Liver (tissue), 9 donors: ENCODE data around the gene H1-8. TPM values are rescaled to one million over a fixed set of nuclear protein-coding genes. Genes with fewer than 3 reads are reported as not detected.

Source experiments
- DNase-seq: peaks from one replicate; pipeline ENCODE4 v3.0.0-alpha.2; 2017; ENCODE audit warnings: low spot score
- H3K27ac ChIP-seq, 2 donors: one replicate each; pipeline ENCODE4 v1.7.0; 2013; ENCODE audit warnings: inconsistent platforms in 2 of 2, low read length in 2 of 2, control low read depth in 1 of 2, low read depth in 1 of 2, mild to moderate bottlenecking in 1 of 2
- H3K27me3 ChIP-seq, 4 donors: one replicate each; pipeline versions ENCODE4 v1.6.1 to v1.7.0; 2013; ENCODE audit warnings: low read length in 3 of 4, inconsistent platforms in 1 of 4, mild to moderate bottlenecking in 1 of 4, moderate library complexity in 1 of 4; ENCODE audit not compliant: control insufficient read depth in 4 of 4, insufficient read depth in 4 of 4
- H3K36me3 ChIP-seq, 4 donors: one replicate each; pipeline versions ENCODE4 v1.6.1 to v1.7.0; 2013; ENCODE audit warnings: low read length in 3 of 4, mild to moderate bottlenecking in 3 of 4, low read depth in 1 of 4, moderate library complexity in 1 of 4; ENCODE audit not compliant: control insufficient read depth in 4 of 4, insufficient read depth in 3 of 4
- H3K4me1 ChIP-seq, 4 donors: one replicate each; pipeline versions ENCODE4 v1.6.1 to v1.7.0; 2013; ENCODE audit warnings: low read length in 3 of 4, mild to moderate bottlenecking in 3 of 4, moderate library complexity in 1 of 4; ENCODE audit not compliant: control insufficient read depth in 4 of 4, insufficient read depth in 4 of 4
- H3K4me3 ChIP-seq, 3 donors: one replicate each; pipeline versions ENCODE4 v1.6.1 to v1.7.0; 2013; ENCODE audit warnings: low read length in 3 of 3, control low read depth in 1 of 3, low read depth in 1 of 3, mild to moderate bottlenecking in 1 of 3
- H3K9ac ChIP-seq, 2 donors: one replicate each; pipeline ENCODE4 v1.7.0; 2013; ENCODE audit warnings: low read length in 2 of 2, mild to moderate bottlenecking in 2 of 2, moderate library complexity in 2 of 2, control low read depth in 1 of 2, low read depth in 1 of 2
- H3K9me3 ChIP-seq, 4 donors: one replicate each; pipeline versions ENCODE4 v1.6.1 to v1.7.0; 2013; ENCODE audit warnings: low read length in 3 of 4; ENCODE audit not compliant: control insufficient read depth in 4 of 4
- ATF3 ChIP-seq: IDR thresholded peaks from 2 replicates; pipeline ENCODE4 v1.6.1; 2016; ENCODE audit warnings: antibody characterized with exemption
- EGR1 ChIP-seq, 2 donors: IDR thresholded peaks; 2 replicates each; pipeline ENCODE4 v1.6.1; 2016 to 2018; ENCODE audit warnings: antibody characterized with exemption in 2 of 2, low read depth in 2 of 2
- FOXA1 ChIP-seq: IDR thresholded peaks from 2 replicates; pipeline ENCODE4 v1.6.1; 2016; ENCODE audit warnings: antibody characterized with exemption
- FOXA2 ChIP-seq: IDR thresholded peaks from 2 replicates; pipeline ENCODE4 v1.6.1; 2016; ENCODE audit warnings: antibody characterized with exemption
- GABPA ChIP-seq, 2 donors: IDR thresholded peaks in 1 of 2; conservative IDR thresholded peaks in 1 of 2; 2 replicates each; pipeline ENCODE4 v1.6.1; 2016; ENCODE audit warnings: antibody characterized with exemption in 2 of 2, mild to moderate bottlenecking in 1 of 2, moderate library complexity in 1 of 2
- HNF4A ChIP-seq, 2 donors: conservative IDR thresholded peaks; 2 replicates each; pipeline ENCODE4 v1.6.1; 2016; ENCODE audit warnings: antibody characterized with exemption in 2 of 2, mild to moderate bottlenecking in 2 of 2
- HNF4G ChIP-seq: IDR thresholded peaks from 2 replicates; pipeline ENCODE4 v1.6.1; 2016; ENCODE audit warnings: antibody characterized with exemption
- JUND ChIP-seq, 2 donors: IDR thresholded peaks; 2 replicates each; pipeline ENCODE4 v1.6.1; 2016; ENCODE audit warnings: antibody characterized with exemption in 2 of 2
- NR2F2 ChIP-seq: IDR thresholded peaks from 2 replicates; pipeline ENCODE4 v1.6.1; 2016; ENCODE audit warnings: antibody characterized with exemption
- RAD21 ChIP-seq, 2 donors: IDR thresholded peaks; 2 replicates each; pipeline ENCODE4 v1.6.1; 2016; ENCODE audit warnings: antibody characterized with exemption in 2 of 2, mild to moderate bottlenecking in 2 of 2
- RXRA ChIP-seq, 2 donors: IDR thresholded peaks; 2 replicates each; pipeline ENCODE4 v1.6.1; 2017 to 2018; ENCODE audit warnings: antibody characterized with exemption in 2 of 2, mild to moderate bottlenecking in 1 of 2
- SP1 ChIP-seq: IDR thresholded peaks from 2 replicates; pipeline ENCODE4 v1.6.1; 2018; ENCODE audit warnings: antibody characterized with exemption, mild to moderate bottlenecking
- TAF1 ChIP-seq: conservative IDR thresholded peaks from 2 replicates; pipeline ENCODE4 v1.6.1; 2016; ENCODE audit warnings: antibody characterized with exemption, mild to moderate bottlenecking
- YY1 ChIP-seq: IDR thresholded peaks from 2 replicates; pipeline ENCODE4 v1.6.1; 2016; ENCODE audit warnings: antibody characterized with exemption, mild to moderate bottlenecking
- WGBS: extraction: QIAGEN DNeasy Blood & Tissue Kit; methylation state at CpG from one replicate; pipeline ENCODE4 v1.1.7; 2013; 5-methylcytosine and 5-hydroxymethylcytosine counted together
- polyA plus RNA-seq, 2 donors: library from polyadenylated mRNA; stranded (reverse) in 1 of 2; unstranded in 1 of 2; fragments of 200-250 nt in 1 of 2; fragments of >200 nt in 1 of 2; fragmentation: Nextera tagmentation in 1 of 2; extraction: Ambion mirVana in 1 of 2; gene quantifications; one replicate each; pipeline versions ENCODE4 v1.2.1 to v1.2.3, GENCODE V29; 2013 to 2015
- total RNA-seq, 2 donors: library from RNA; depleted of rRNA; stranded (reverse); fragments of >200 nt; gene quantifications; one replicate each; pipeline ENCODE4 v1.2.3, GENCODE V29; 2014
- TF ChIP-seq, protein P1 (sequence below): fragments of 150-350 bp; IDR thresholded peaks from 2 replicates; pipeline ENCODE4 v1.5.1; 2017; ENCODE audit warnings: improper control_type of control experiment, low read depth, low read length; ENCODE audit not compliant: missing input control
- TF ChIP-seq, protein P2 (sequence below): IDR thresholded peaks from 2 replicates; pipeline ENCODE4 v1.6.1; 2016; ENCODE audit warnings: antibody characterized with exemption
- TF ChIP-seq, protein P3 (sequence below): IDR thresholded peaks from 2 replicates; pipeline ENCODE4 v1.6.1; 2016; ENCODE audit warnings: antibody characterized with exemption
- TF ChIP-seq, protein P4 (sequence below): IDR thresholded peaks from 2 replicates; pipeline ENCODE4 v1.6.1; 2016; ENCODE audit warnings: antibody characterized with exemption, mild to moderate bottlenecking
- donor health status: healthy.
- donor health status: healthy.
- donor health status: healthy.
- donor health status: healthy.
- donor health status: healthy.

The H1-8 gene
- total and polyA plus RNA-seq, 4 donors, result not detected

DNA sequence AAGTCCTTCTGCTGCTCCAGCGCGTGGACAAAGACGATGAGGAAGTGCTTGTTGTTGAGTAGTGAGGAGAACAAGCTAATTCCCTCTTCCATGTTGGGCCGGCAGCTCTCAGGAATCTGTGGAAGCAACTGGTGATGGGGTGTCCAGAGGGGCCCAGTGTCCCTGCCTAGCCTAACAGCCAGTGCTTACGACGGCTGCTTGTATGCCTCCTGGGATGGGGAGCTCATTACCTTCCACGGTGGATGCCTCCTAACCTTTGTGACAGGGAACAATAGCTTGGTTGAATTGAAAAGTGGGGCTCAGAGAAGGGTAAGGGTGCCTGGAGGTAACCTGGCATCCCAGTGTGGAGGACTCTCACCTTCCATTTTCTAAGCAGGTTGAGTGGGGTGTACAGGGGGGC, 22.9 kb downstream of the H1-8 start:
- WGBS, result 96% methylated on average over 7 of the region's 7 CpGs
- peaks cover 0 to 3% (median 0%) of the 10 kb centered on the region in 4 donors for H3K36me3 ChIP-seq
- H3K27me3 ChIP-seq, result no peaks in the 10 kb centered on the region
- no peak overlapping the region for H3K4me3 ChIP-seq
- TF ChIP-seq JUND (IDR thresholded peaks at IDR 0.05), result no peak
- TF ChIP-seq GABPA (IDR thresholded peaks at IDR 0.05 in 1 of 2, conservative IDR thresholded peaks at IDR 0.05 in 1 of 2), result no peak
- no peak for TF ChIP-seq NR2F2
- no peak for TF ChIP-seq RXRA (IDR thresholded peaks at IDR 0.05)
- no peak for TF ChIP-seq RAD21 (IDR thresholded peaks at IDR 0.05)
- TF ChIP-seq, protein P1, sequence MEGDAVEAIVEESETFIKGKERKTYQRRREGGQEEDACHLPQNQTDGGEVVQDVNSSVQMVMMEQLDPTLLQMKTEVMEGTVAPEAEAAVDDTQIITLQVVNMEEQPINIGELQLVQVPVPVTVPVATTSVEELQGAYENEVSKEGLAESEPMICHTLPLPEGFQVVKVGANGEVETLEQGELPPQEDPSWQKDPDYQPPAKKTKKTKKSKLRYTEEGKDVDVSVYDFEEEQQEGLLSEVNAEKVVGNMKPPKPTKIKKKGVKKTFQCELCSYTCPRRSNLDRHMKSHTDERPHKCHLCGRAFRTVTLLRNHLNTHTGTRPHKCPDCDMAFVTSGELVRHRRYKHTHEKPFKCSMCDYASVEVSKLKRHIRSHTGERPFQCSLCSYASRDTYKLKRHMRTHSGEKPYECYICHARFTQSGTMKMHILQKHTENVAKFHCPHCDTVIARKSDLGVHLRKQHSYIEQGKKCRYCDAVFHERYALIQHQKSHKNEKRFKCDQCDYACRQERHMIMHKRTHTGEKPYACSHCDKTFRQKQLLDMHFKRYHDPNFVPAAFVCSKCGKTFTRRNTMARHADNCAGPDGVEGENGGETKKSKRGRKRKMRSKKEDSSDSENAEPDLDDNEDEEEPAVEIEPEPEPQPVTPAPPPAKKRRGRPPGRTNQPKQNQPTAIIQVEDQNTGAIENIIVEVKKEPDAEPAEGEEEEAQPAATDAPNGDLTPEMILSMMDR, result no peak
- TF ChIP-seq FOXA2, result no peak
- TF ChIP-seq YY1, result no peak
- no peak for TF ChIP-seq TAF1
- TF ChIP-seq, protein P2, sequence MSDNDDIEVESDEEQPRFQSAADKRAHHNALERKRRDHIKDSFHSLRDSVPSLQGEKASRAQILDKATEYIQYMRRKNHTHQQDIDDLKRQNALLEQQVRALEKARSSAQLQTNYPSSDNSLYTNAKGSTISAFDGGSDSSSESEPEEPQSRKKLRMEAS, result no peak
- no peak for TF ChIP-seq SP1
- no peak for TF ChIP-seq ATF3
- no peak for TF ChIP-seq FOXA1
- TF ChIP-seq, protein P3, sequence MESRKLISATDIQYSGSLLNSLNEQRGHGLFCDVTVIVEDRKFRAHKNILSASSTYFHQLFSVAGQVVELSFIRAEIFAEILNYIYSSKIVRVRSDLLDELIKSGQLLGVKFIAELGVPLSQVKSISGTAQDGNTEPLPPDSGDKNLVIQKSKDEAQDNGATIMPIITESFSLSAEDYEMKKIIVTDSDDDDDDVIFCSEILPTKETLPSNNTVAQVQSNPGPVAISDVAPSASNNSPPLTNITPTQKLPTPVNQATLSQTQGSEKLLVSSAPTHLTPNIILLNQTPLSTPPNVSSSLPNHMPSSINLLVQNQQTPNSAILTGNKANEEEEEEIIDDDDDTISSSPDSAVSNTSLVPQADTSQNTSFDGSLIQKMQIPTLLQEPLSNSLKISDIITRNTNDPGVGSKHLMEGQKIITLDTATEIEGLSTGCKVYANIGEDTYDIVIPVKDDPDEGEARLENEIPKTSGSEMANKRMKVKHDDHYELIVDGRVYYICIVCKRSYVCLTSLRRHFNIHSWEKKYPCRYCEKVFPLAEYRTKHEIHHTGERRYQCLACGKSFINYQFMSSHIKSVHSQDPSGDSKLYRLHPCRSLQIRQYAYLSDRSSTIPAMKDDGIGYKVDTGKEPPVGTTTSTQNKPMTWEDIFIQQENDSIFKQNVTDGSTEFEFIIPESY, result no peak
- no peak for TF ChIP-seq HNF4G
- TF ChIP-seq, protein P4, sequence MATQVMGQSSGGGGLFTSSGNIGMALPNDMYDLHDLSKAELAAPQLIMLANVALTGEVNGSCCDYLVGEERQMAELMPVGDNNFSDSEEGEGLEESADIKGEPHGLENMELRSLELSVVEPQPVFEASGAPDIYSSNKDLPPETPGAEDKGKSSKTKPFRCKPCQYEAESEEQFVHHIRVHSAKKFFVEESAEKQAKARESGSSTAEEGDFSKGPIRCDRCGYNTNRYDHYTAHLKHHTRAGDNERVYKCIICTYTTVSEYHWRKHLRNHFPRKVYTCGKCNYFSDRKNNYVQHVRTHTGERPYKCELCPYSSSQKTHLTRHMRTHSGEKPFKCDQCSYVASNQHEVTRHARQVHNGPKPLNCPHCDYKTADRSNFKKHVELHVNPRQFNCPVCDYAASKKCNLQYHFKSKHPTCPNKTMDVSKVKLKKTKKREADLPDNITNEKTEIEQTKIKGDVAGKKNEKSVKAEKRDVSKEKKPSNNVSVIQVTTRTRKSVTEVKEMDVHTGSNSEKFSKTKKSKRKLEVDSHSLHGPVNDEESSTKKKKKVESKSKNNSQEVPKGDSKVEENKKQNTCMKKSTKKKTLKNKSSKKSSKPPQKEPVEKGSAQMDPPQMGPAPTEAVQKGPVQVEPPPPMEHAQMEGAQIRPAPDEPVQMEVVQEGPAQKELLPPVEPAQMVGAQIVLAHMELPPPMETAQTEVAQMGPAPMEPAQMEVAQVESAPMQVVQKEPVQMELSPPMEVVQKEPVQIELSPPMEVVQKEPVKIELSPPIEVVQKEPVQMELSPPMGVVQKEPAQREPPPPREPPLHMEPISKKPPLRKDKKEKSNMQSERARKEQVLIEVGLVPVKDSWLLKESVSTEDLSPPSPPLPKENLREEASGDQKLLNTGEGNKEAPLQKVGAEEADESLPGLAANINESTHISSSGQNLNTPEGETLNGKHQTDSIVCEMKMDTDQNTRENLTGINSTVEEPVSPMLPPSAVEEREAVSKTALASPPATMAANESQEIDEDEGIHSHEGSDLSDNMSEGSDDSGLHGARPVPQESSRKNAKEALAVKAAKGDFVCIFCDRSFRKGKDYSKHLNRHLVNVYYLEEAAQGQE, result no peak
- TF ChIP-seq EGR1 (IDR thresholded peaks at IDR 0.05; ENCODE audit: low read depth in 2 of 2), result no peak
- TF ChIP-seq HNF4A (conservative IDR thresholded peaks at IDR 0.05), result no peak
- no peaks in the 10 kb centered on the region for H3K4me1 ChIP-seq
- no peak for DNase-seq
- no peak overlapping the region for H3K27ac ChIP-seq
- H3K9me3 ChIP-seq, result no peaks in the 10 kb centered on the region
- H3K9ac ChIP-seq, result no peak overlapping the region
